Posterior cingulate gyrus (tissue), 11 donors: ENCODE data around the gene CCDC9B.
A peak's percentile ranks its signal among the peaks of the same experiment; 100 is the strongest.

Experiments used
- DNase-seq, 10 donors: peaks; one replicate each; pipeline versions ENCODE4 v3.0.0 to v3.0.0-alpha.2; 2020 to 2021; ENCODE audit warnings: mixed read lengths in 3 of 10
- intact Hi-C: fragments of 100-400 bp; cut with DNase I; formaldehyde crosslinking; loops from one replicate; pipeline ENCODE4 v1.15.1; 2023

The CCDC9B gene

GRCh38 chr15:40317580-40317979 lies 23.2 kb downstream of the CCDC9B start:
- no peak for DNase-seq
- intact Hi-C loops: no loop called here

GRCh38 chr15:40316931-40317330 lies 23.8 kb downstream of the CCDC9B start:
- peak in 1 of 10 donors; percentile 8 for DNase-seq
- intact Hi-C loops: no loop called here

GRCh38 chr15:40314723-40315276 lies 25.9 kb downstream of the CCDC9B start:
- peak in 2 of 10 donors; percentile 8 to 15 for DNase-seq
- intact Hi-C loops: no loop called here

GRCh38 chr15:40313531-40314398 lies 27.0 kb downstream of the CCDC9B start:
- intact Hi-C loops: no loop called here
- peak in 2 of 10 donors; percentile 27 to 43 for DNase-seq

- intact Hi-C loops: no loop called here
- DNase-seq: peak in 2 of 10 donors; percentile 18 to 58
Observed at GRCh38 chr15:40312370-40313158, 28.2 kb downstream of the CCDC9B start.

- peak in 2 of 10 donors; percentile 18 to 58 for DNase-seq
- intact Hi-C loops: no loop called here
Observed at GRCh38 chr15:40310993-40311392, 29.7 kb downstream of the CCDC9B start.

GRCh38 chr15:40310001-40310959 lies 30.5 kb downstream of the CCDC9B start:
- intact Hi-C loops: no loop called here
- DNase-seq: peak in 7 of 10 donors; percentile 36 to 94 (median 59)

GRCh38 chr15:40309344-40309862 lies 31.3 kb downstream of the CCDC9B start:
- peak in 2 of 10 donors; percentile 26 to 32 for DNase-seq
- intact Hi-C loops: no loop called here

GRCh38 chr15:40307421-40308211 lies 33.1 kb downstream of the CCDC9B start, which contains the start of gene PLCB2:
TSS of gene PLCB2 (minus strand) at chr15:40307935. CDS start at chr15:40307672, 263 bp downstream.
- intact Hi-C loops: no loop called here
- DNase-seq: peak in 2 of 10 donors; percentile 77 to 86

GRCh38 chr15:40306908-40307307 lies 33.8 kb downstream of the CCDC9B start:
- peak in 2 of 10 donors; percentile 37 to 75 for DNase-seq
- intact Hi-C loops: no loop called here

GRCh38 chr15:40306371-40306770 lies 34.4 kb downstream of the CCDC9B start:
- intact Hi-C loops: no loop called here

GRCh38 chr15:40305281-40305680 lies 35.5 kb downstream of the CCDC9B start:
- DNase-seq: peak in 2 of 10 donors; percentile 18 to 52
- intact Hi-C loops: no loop called here

More at GRCh38 chr15:40306371-40306770, 34.4 kb downstream of the CCDC9B start:
- peak in 2 of 10 donors; percentile 73 to 82 for DNase-seq

GRCh38 chr15:40303576-40303975 lies 37.2 kb downstream of the CCDC9B start:
- intact Hi-C loops: no loop called here
- DNase-seq: peak in 2 of 10 donors; percentile 9 to 51

- DNase-seq: peak in 2 of 10 donors; percentile 37 to 77
- intact Hi-C loops: no loop called here
Observed at GRCh38 chr15:40302981-40303380, 37.8 kb downstream of the CCDC9B start.

- DNase-seq: peak in 3 of 10 donors; percentile 52 to 79 (median 62)
- intact Hi-C loops: no loop called here
Observed at GRCh38 chr15:40302288-40302886, 38.4 kb downstream of the CCDC9B start.

GRCh38 chr15:40301467-40302179 lies 39.1 kb downstream of the CCDC9B start:
- DNase-seq: peak in 2 of 10 donors; percentile 56 to 63
- intact Hi-C loops: no loop called here

- intact Hi-C loops: no loop called here
- peak in 1 of 10 donors; percentile 51 for DNase-seq
Observed at GRCh38 chr15:40300771-40301170, 40.0 kb downstream of the CCDC9B start.
